Mucosa of descending colon (tissue), 3 donors: ENCODE results near the gene INPP4A. TPM values are rescaled to one million over a fixed set of nuclear protein-coding genes. Genes with fewer than 3 reads are reported as not detected.
"Not testable (repeated sequence)": the region's sequence is repeated elsewhere in the genome, so short reads cannot be mapped to it uniquely, and the experiment has no call there.

Experiments used
- ATAC-seq: fragments of 200-7000 bp; cut with Tn5 transposase; one replicate; pipeline ENCODE4 v1.9.1; 2020; ENCODE audit warnings: mild to moderate bottlenecking, moderate library complexity
- DNase-seq, 3 donors: peaks; one replicate each; pipeline ENCODE4 v3.0.0-alpha.2; 2020
- H3K36me3 ChIP-seq: fragments of 200-600 bp; one replicate; pipeline ENCODE4 v1.8.0; 2021; ENCODE audit warnings: low read depth, mild to moderate bottlenecking
- H3K4me1 ChIP-seq: fragments of 200-600 bp; one replicate; pipeline ENCODE4 v1.8.0; 2021; ENCODE audit warnings: low read depth, mild to moderate bottlenecking
- H3K4me3 ChIP-seq: fragments of 200-600 bp; one replicate; pipeline ENCODE4 v1.8.0; 2021; ENCODE audit warnings: mild to moderate bottlenecking
- H3K9me3 ChIP-seq: fragments of 200-600 bp; one replicate; pipeline ENCODE4 v1.8.0; 2021; ENCODE audit warnings: mild to moderate bottlenecking
- CTCF ChIP-seq: fragments of 200-600 bp; IDR thresholded peaks from one replicate; pipeline ENCODE4 v1.8.0; 2022; ENCODE audit warnings: antibody characterized with exemption, mild to moderate bottlenecking
- intact Hi-C, 2 donors: fragments of 100-400 bp; cut with DNase I in 1 of 2; cut with micrococcal nuclease in 1 of 2; formaldehyde crosslinking; loops; one replicate each; pipeline versions ENCODE4 v1.11.0 to v1.11.1; 2022; cut with DNase I, micrococcal nuclease
- total RNA-seq, 3 donors: library from RNA; stranded (reverse); fragmentation: NEBNext Ultra II Directional in 2 of 3; extraction: Animal tissue kit (Norgen Biotek cat#: 25700) in 2 of 3; gene quantifications; one replicate each; pipeline versions ENCODE4 v1.2.1 to v1.2.4, GENCODE V29; 2021 to 2023
- donor health status: DM: no; HTN: no; CAD: no; lungs with moderate emphysema.
- donor health status: DM: no; HTN: no; CAD: no.
- donor health status: DM: no; HTN: yes; CAD: no.

INPP4A gene
- total RNA-seq, 3 donors from 2014 or later, result 18.2 to 39.8 (median 19.1) TPM

GRCh38 chr2:98588880-98589431 lies 144.3 kb downstream of the INPP4A start:
- DNase-seq (no peak), ATAC-seq (no peak)
- no peak for TF ChIP-seq CTCF
- Histone ChIP-seq H3K9me3 (no peaks in the 10 kb centered on the region), H3K4me3 (no peak overlapping the region), H3K4me1 (peaks cover 4% of the 10 kb centered on the region), H3K36me3 (no peaks in the 10 kb centered on the region)
- intact Hi-C loops, result no loop called here

- no peak overlapping the region for H3K4me3 ChIP-seq
- peaks cover under 1% of the 10 kb centered on the region for H3K4me1 ChIP-seq
- intact Hi-C loops, result no loop called here
- TF ChIP-seq CTCF, result no peak
- H3K36me3 ChIP-seq, result no peaks in the 10 kb centered on the region
- no peaks in the 10 kb centered on the region for H3K9me3 ChIP-seq
- ATAC-seq (no peak), DNase-seq (no peak)
These were observed 144.8 kb downstream of the INPP4A start for GRCh38 chr2:98589489-98589888.

GRCh38 chr2:98592565-98592964 lies 147.9 kb downstream of the INPP4A start:
- no peak for ATAC-seq
- intact Hi-C loops, result no loop called here
- Histone ChIP-seq H3K9me3 (no peaks in the 10 kb centered on the region), H3K36me3 (no peaks in the 10 kb centered on the region), H3K4me1 (no peaks in the 10 kb centered on the region), H3K4me3 (no peak overlapping the region)
- no peak for DNase-seq
- no peak for TF ChIP-seq CTCF

GRCh38 chr2:98594665-98595064 lies 150.0 kb downstream of the INPP4A start:
- H3K4me3 ChIP-seq, intact Hi-C loops, H3K4me1 ChIP-seq, H3K9me3 ChIP-seq, DNase-seq, H3K36me3 ChIP-seq, ATAC-seq: not testable (repeated sequence)

GRCh38 chr2:98598781-98599428 lies 154.2 kb downstream of the INPP4A start:
- DNase-seq (no peak), ATAC-seq (no peak)
- Histone ChIP-seq H3K9me3 (no peaks in the 10 kb centered on the region), H3K36me3 (no peaks in the 10 kb centered on the region), H3K4me3 (no peak overlapping the region), H3K4me1 (no peaks in the 10 kb centered on the region)
- no peak for TF ChIP-seq CTCF
- intact Hi-C loops, result no loop called here

- intact Hi-C loops, result no loop called here
- TF ChIP-seq CTCF, result peak; percentile 37
- Histone ChIP-seq H3K36me3 (no peaks in the 10 kb centered on the region), H3K4me3 (no peak overlapping the region), H3K9me3 (no peaks in the 10 kb centered on the region), H3K4me1 (no peaks in the 10 kb centered on the region)
- DNase-seq (peak in 1 of 3 donors; percentile 30), ATAC-seq (peak; percentile 83)
These were observed 157.0 kb downstream of the INPP4A start for GRCh38 chr2:98601532-98602132.
